T-helper 17 cell (primary cell): Measurements from ENCODE around the gene INPP5A. TPM values are rescaled to one million over a fixed set of nuclear protein-coding genes. Genes with fewer than 3 reads are reported as not detected.
"Not testable (repeated sequence)": the region's sequence is repeated elsewhere in the genome, so short reads cannot be mapped to it uniquely, and the experiment has no call there.

Source experiments
- ATAC-seq: fragments of 150-1000 bp; cut with Tn5 transposase; 2 replicates; pipeline ENCODE4 v1.10.0; 2021; ENCODE audit warnings: mild to moderate bottlenecking, moderate library complexity
- DNase-seq, 3 donors: peaks; one replicate each; pipeline versions ENCODE4 v3.0.0 to v3.0.0-alpha.2; 2020 to 2021
- H3K9me3 ChIP-seq: one replicate; pipeline ENCODE4 v1.7.0; 2013; ENCODE audit warnings: low read length, mild to moderate bottlenecking; ENCODE audit not compliant: control insufficient read depth, poor library complexity, severe bottlenecking
- H3K27ac Mint-ChIP-seq: one replicate; pipeline ENCODE4 v1.8.0; 2022; ENCODE audit warnings: mild to moderate bottlenecking, moderate library complexity, mixed read lengths
- H3K27me3 Mint-ChIP-seq: one replicate; pipeline ENCODE4 v1.8.0; 2022; ENCODE audit warnings: mixed read lengths
- H3K36me3 Mint-ChIP-seq: one replicate; pipeline ENCODE4 v1.8.0; 2022; ENCODE audit warnings: low read depth, mixed read lengths
- H3K4me1 Mint-ChIP-seq: one replicate; pipeline ENCODE4 v1.8.0; 2022; ENCODE audit warnings: mild to moderate bottlenecking, mixed read lengths
- H3K4me3 Mint-ChIP-seq: one replicate; pipeline ENCODE4 v1.8.0; 2022; ENCODE audit warnings: mild to moderate bottlenecking, moderate library complexity, mixed read lengths
- total RNA-seq, 4 donors: library from RNA in 2 of 4; stranded (reverse) in 2 of 4; gene quantifications; one replicate each; pipeline ENCODE4 v1.2.3 and lab custom pipeline; 2022 to 2026

Gene INPP5A
- total RNA-seq, 2 donors from 2014 or later: 17.6 to 24.7 TPM

DNA sequence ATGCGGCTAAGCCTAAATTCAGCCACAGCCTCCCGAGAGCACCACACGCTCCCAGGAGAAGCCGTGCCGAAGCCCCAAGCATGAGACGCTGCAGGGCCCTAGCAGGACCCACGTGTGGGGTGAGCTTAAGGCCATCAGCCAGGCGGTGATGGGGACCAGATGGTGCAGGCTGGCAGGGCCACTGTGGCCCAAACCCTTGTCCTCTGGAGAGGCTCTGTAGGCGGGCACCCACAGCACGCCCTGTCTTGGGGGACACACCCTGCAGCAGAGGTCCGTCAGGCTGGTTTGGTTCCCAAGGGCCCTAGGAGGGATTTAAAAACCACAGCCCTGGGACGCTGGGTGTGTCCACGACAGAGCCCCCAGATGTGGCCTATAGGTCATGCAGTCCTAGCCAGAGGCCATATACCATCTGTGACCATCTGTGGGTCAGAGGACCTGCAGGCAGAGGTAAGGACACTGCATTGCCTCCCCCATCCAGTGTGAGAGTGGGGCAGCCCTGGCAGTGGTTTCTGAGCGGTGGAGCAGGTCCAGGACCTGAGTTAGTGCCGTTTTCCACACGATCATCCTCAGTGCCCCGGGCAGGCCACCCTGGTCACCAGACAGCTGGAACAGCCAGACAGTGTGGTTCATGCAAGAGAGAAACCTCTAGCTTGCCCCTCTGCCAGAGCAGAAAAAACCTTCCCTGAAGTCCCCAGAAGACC, 39.6 kb upstream of the INPP5A start:
- ATAC-seq (no peak), DNase-seq (no peak)
- Mint-ChIP-seq H3K4me3 (no peak overlapping the region), H3K4me1 (peaks cover 2% of the 10 kb centered on the region), H3K27me3 (peaks cover 69% of the 10 kb centered on the region), H3K36me3 (peaks cover under 1% of the 10 kb centered on the region), H3K27ac (no peak overlapping the region)
- H3K9me3 ChIP-seq: no peaks in the 10 kb centered on the region

DNA sequence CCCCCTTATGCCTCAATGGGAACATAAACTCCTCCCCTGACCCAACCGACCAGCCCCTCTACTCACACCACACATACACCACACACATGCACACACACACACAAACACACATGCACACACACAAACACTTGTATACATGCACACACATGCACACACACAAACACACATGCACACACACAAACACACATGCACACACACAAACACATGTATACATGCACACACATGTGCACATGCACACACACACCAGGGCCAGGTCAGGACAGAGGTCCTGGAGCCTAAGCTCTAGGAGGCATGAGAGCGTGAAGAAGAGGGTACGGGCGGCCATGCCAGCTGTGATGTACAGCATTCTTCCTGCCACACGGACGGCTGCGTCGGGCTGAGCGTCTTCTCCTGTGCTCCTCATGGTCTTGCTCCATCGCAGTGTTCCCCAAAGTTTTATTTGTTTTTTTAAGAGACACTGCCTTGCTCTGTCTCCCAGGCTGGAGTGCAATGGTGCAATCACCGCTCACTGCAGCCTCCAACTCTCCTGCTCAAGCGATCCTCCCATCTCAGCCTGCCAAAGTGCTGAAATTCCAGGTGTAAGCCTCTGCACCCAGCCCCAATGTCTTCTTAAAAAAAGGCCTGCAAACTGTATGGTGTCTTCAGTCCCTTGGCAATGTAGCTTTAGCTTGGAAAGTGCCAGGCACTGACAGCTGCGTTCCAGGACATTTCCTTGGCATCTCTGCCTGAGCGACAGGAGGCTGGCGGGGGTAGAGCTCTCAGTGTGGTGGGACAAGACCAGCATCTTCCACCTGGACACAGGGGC, 38.8 kb upstream of the INPP5A start:
- no peak overlapping the region for H3K4me3 Mint-ChIP-seq
- H3K27me3 Mint-ChIP-seq: peaks cover 69% of the 10 kb centered on the region
- H3K4me1 Mint-ChIP-seq: peaks cover 2% of the 10 kb centered on the region
- no peak overlapping the region for H3K27ac Mint-ChIP-seq
- ATAC-seq: no peak
- DNase-seq: peak in 1 of 3 donors; percentile 1
- no peaks in the 10 kb centered on the region for H3K36me3 Mint-ChIP-seq
- H3K9me3 ChIP-seq: no peaks in the 10 kb centered on the region

DNA sequence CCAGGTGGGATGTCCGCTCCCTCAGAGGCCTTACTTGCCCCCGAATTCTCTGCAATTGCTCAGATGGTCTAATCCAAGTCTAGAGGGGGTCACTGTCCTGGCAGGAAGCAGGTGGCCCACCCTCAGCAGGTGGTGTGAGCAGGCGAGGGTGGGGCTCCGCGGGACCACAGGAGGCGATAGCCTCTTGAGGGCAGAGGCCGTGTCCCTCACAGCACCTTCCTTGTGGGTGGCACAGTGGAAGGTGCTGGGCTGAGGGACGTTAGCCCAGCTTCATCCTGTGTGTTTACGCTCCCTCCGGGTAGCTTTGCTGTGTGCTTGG, 38.3 kb upstream of the INPP5A start:
- ATAC-seq: no peak
- Mint-ChIP-seq H3K36me3 (no peaks in the 10 kb centered on the region), H3K27ac (no peak overlapping the region), H3K27me3 (peaks cover 64% of the 10 kb centered on the region), H3K4me3 (no peak overlapping the region), H3K4me1 (peaks cover 2% of the 10 kb centered on the region)
- DNase-seq: no peak
- H3K9me3 ChIP-seq: no peaks in the 10 kb centered on the region

DNA sequence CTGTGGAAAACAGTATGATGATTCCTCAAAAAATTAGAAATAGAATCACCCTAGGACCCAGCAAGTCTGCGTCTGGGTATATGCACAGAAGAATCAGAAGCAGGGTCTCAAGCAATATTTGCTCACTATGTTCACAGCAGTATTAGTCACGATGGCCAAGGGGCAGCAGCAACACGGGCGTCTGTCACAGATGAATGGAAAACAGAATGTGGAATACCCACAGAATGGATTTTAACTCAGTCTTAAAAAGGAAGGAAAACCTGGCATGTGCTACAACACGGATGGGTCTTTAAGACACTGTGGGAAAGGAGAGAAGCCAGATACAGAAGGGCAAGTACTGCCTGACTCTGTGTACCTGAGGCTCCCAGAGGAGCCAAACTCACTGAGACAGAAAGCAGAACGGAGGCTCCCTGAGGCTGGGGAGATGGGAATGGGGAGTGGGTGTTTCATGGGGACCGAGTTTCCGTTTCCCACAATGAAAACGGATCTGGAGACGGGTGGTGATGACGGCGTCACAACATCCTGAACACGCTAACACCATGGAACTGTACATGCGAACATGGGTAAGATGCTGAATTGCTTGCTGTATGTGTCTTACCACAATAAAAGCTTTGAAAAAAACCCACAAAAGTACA, 36.7 kb upstream of the INPP5A start:
- H3K27me3 Mint-ChIP-seq: peaks cover 52% of the 10 kb centered on the region
- DNase-seq: no peak

DNA sequence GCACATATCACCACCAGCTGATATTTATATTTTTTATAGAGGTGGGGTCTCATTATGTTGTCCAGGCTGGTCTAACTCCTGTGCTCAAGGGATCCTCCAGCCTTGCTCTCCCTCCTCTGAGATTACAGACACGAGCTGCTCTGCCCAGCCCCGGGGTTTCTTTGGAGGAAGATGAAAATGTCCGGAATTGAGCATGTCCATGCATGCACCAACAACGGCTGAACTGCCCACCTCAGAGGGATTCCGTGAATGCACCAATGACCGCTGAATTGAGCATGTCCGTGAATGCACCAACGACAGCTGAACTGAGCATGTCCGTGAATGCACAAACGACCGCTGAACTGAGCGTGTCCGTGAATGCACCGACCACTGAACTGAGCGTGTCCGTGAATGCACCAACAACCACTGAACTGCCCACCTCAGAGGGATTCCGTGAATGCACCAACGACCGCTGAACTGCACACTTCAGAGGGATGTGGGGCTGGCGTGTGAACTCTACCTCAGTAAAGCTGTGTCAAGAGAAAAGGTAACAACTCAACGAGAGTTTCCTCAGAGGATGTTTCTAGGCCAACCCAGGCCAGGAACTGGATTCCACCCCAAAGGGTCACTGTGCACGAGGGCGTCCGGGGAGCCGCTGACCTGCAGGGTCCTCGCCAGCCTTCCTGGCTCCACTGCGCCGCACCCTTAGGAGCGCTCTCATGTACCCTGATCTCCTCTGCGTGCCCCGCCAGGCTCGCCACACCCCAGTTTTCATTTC, 34.9 kb upstream of the INPP5A start:
- no peak overlapping the region for H3K4me3 Mint-ChIP-seq
- no peaks in the 10 kb centered on the region for H3K9me3 ChIP-seq
- peaks cover 2% of the 10 kb centered on the region for H3K4me1 Mint-ChIP-seq
- H3K27me3 Mint-ChIP-seq: peaks cover 40% of the 10 kb centered on the region
- H3K27ac Mint-ChIP-seq: no peak overlapping the region
- no peak for DNase-seq
- no peaks in the 10 kb centered on the region for H3K36me3 Mint-ChIP-seq
- no peak for ATAC-seq

More for the DNA sequence above, 36.7 kb upstream of the INPP5A start:
- ATAC-seq: no peak
- Mint-ChIP-seq H3K4me1 (peaks cover 2% of the 10 kb centered on the region), H3K27ac (no peak overlapping the region), H3K36me3 (no peaks in the 10 kb centered on the region), H3K4me3 (no peak overlapping the region)
- no peaks in the 10 kb centered on the region for H3K9me3 ChIP-seq

DNA sequence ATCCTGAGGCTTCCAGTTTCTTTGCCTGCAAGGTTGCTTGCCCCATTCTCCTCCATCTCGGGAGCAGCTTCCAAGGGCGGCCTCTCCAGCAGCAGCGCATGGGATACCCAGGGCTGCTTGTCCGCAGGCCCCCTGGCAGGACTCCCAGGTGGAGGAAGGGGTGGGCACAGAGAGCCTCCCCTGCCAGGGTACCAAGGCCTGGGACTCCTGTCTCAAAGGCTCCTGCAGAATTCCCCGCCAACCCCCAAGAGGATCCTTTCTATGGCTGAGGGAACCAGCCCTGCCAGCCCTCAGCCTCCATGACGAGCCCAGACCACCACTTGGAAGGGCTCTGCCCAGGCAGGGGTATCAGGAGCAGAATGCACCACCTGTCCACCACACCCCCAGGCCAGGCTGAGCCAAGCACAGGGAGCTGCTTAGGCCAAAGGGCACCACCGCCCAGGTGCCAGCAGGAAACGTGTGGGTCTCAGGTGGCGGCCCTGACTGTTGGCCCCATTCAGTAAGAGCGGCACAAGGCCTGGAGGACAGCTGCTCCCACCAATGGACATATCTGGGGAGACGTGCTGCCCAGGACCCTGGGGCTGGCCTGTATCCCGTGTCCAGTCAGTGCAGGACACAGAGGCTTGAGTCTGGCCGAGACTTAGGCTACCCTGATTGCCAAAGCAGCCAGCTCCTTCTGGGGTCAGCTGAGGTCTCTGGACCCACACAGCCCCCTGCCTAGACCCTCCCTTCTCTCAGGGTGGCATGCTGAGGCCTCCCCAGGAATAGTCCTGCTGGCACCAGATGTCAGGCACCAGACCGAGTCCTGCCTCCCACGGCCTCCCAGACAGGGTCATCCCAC, 33.8 kb upstream of the INPP5A start:
- H3K4me1 Mint-ChIP-seq: no peaks in the 10 kb centered on the region
- ATAC-seq (no peak), DNase-seq (no peak)
- no peak overlapping the region for H3K4me3 Mint-ChIP-seq
- no peaks in the 10 kb centered on the region for H3K36me3 Mint-ChIP-seq
- peaks cover 33% of the 10 kb centered on the region for H3K27me3 Mint-ChIP-seq
- no peak overlapping the region for H3K27ac Mint-ChIP-seq
- H3K9me3 ChIP-seq: no peaks in the 10 kb centered on the region

DNA sequence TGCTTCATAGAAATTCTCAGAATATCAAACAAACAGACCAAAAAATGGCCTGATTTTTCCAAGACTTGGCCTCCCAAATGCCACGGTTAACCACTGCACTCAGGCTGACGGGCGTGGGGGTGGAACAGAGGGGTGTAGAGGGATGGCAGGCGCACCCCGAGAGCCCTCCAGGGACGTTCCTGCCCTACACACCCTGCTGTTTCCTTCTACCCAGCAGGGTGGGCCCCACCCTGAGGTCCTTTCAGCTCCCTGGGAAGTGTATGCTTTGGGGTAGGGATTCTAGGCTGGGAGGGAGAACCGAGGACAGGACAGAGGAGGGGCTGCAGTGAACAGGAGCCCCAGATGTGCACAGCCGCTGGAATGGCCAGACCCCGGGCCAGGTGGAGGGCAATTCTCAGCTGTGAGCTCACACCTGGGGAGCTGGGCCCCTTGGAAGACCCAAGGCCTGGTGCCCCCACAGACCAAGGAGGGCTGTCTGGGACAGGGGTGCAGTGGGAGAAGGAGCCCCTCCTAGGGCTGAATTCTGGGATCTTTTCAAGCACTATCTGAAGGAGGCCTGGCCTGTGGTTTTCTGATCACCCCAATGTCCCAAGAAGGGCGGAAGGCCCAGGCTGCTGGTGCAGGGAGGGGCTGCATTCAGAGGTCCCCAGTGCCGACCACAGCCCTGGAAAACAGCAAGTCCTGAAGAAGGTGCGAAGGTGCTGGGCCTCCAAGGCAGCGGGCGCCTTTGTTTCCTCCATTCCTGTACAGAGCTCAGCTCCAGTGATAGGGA, 32.9 kb upstream of the INPP5A start:
- Mint-ChIP-seq H3K36me3 (no peaks in the 10 kb centered on the region), H3K27ac (no peak overlapping the region), H3K4me3 (no peak overlapping the region), H3K27me3 (peaks cover 26% of the 10 kb centered on the region), H3K4me1 (no peaks in the 10 kb centered on the region)
- DNase-seq (no peak), ATAC-seq (no peak)
- H3K9me3 ChIP-seq: no peaks in the 10 kb centered on the region

DNA sequence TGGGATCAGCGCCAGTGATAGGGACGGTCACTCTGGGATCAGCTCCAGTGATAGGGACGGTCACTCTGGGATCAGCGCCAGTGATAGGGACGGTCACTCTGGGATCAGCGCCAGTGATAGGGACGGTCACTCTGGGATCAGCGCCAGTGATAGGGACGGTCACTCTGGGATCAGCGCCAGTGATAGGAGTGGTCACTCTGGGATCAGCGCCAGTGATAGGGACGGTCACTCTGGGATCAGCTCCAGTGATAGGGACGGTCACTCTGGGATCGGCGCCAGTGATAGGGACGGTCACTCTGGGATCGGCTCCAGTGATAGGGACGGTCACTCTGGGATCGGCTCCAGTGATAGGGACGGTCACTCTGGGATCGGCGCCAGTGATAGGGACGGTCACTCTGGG, 32.0 kb upstream of the INPP5A start:
- not testable (repeated sequence) for ATAC-seq, H3K27ac Mint-ChIP-seq, H3K36me3 Mint-ChIP-seq, H3K4me1 Mint-ChIP-seq, H3K4me3 Mint-ChIP-seq, H3K9me3 ChIP-seq, DNase-seq
- H3K27me3 Mint-ChIP-seq: peaks cover 20% of the 10 kb centered on the region

DNA sequence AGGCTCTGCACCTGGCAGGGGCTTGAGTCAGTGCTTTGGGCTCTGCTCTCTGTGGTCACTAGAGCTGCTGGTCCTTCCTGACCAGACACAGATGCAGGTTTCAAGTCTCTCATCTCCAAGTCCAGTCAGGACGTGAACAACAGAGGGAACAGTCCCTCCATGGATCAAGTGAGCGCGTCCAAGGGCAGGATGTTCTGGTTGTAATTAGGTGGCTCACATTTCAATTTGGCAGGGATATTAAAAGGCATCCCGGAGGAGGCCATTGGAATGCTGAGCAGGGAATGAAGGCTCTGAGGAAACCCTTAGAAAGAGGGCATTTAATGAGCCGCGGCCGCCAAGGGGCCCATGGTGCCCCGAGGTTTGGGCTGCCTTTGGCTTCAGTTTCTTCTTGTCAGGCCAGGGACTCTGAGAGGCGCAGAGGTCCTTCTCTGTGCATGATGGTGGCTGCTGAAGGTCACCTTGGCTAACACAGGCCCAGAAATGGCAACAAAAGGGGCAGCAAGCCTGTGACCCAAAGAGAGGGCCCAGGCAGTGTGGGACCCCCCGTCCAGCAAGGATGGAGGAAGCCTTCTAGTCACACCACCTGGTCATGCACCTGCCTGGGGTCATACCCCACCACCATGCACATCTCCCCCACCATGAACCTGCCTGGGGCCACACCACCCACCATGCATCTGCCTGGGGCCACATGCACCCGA, 30.7 kb upstream of the INPP5A start:
- no peaks in the 10 kb centered on the region for H3K9me3 ChIP-seq
- ATAC-seq: no peak
- peaks cover 3% of the 10 kb centered on the region for H3K4me1 Mint-ChIP-seq
- DNase-seq: no peak
- H3K4me3 Mint-ChIP-seq: no peak overlapping the region
- no peak overlapping the region for H3K27ac Mint-ChIP-seq
- no peaks in the 10 kb centered on the region for H3K36me3 Mint-ChIP-seq
- peaks cover 19% of the 10 kb centered on the region for H3K27me3 Mint-ChIP-seq

DNA sequence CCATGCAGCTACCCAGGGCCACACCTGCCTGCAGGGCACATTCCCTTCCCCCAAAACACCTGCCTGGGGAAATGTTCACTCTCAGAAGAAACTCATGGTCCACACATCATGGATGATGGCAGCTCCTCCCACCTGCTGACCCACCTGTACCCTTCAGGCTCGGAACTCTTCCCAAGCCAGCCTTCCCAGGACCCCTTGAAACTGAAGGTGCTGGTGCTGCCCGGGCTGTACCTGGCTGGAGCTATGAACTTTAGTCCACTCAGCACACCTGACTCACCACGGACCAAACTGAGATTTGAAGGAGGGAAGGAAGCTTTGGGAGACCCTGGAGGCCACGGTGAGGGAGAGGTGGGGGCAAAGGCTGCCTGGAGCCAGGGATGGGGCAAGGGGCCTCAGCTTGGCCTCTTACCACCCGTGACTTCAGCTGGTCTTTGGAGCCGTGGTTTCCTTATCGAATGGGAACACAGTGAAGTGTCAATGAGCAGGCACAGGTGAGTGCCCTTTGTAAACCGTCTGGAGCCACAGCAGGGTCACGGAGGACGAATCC, 30.1 kb upstream of the INPP5A start:
- ATAC-seq: no peak
- no peak for DNase-seq
- H3K9me3 ChIP-seq: no peaks in the 10 kb centered on the region
- H3K4me1 Mint-ChIP-seq: peaks cover 3% of the 10 kb centered on the region
- peaks cover 19% of the 10 kb centered on the region for H3K27me3 Mint-ChIP-seq
- no peak overlapping the region for H3K4me3 Mint-ChIP-seq
- no peak overlapping the region for H3K27ac Mint-ChIP-seq
- no peaks in the 10 kb centered on the region for H3K36me3 Mint-ChIP-seq

DNA sequence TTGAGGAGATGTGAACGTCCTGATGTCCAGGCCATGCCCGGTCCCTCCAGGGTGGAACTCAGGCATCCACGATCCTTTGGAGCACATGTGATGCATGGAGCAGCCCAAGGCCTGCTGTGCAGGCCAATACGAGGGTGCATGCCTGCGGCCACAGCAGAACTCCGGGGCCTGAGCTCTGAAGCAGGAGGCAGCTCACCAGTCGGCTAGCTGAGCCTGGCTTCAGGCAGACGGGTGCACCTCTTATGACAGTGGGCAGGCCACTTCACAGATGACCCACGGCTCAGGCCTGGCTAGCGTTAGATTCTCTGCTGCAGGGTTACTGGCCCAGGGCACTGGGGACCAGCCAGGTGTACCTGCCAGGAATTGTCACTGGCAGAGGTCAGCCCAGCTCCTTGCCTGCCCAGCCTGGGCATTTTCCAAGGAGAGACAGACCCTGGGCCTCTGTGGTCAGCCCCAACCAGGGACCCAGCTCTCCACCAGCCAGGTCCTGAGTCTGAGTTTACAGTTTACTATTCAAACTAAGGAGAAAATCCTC, 29.6 kb upstream of the INPP5A start:
- no peaks in the 10 kb centered on the region for H3K36me3 Mint-ChIP-seq
- ATAC-seq: no peak
- DNase-seq: no peak
- peaks cover 14% of the 10 kb centered on the region for H3K27me3 Mint-ChIP-seq
- no peak overlapping the region for H3K4me3 Mint-ChIP-seq
- H3K9me3 ChIP-seq: no peaks in the 10 kb centered on the region
- H3K4me1 Mint-ChIP-seq: peaks cover 3% of the 10 kb centered on the region
- no peak overlapping the region for H3K27ac Mint-ChIP-seq
